Left lung (tissue), 10 donors: ENCODE results near the gene SAA1. TPM values are rescaled to one million over a fixed set of nuclear protein-coding genes. Genes with fewer than 3 reads are reported as not detected.

Source experiments
- ATAC-seq: fragments of 200-7000 bp; cut with Tn5 transposase; one replicate; pipeline ENCODE4 v1.9.1; 2020; ENCODE audit warnings: moderate library complexity
- DNase-seq, 4 donors: peaks; one replicate each; pipeline ENCODE4 v3.0.0-alpha.2; 2013 to 2020
- H3K27ac ChIP-seq, 2 donors: fragments of 200-600 bp; sonication (generic) in 1 of 2; one replicate each; pipeline versions ENCODE4 v1.5.0 to v1.8.0; 2020 to 2021
- H3K27me3 ChIP-seq, 2 donors: fragments of 200-600 bp; sonication (generic) in 1 of 2; one replicate each; pipeline versions ENCODE4 v1.5.0 to v1.8.0; 2020 to 2021
- H3K36me3 ChIP-seq, 2 donors: fragments of 200-600 bp; sonication (generic) in 1 of 2; one replicate each; pipeline versions ENCODE4 v1.5.0 to v1.8.0; 2020 to 2021
- H3K4me1 ChIP-seq, 2 donors: fragments of 200-600 bp; one replicate each; pipeline ENCODE4 v1.8.0; 2021
- H3K4me3 ChIP-seq, 2 donors: fragments of 200-600 bp; sonication (generic) in 1 of 2; one replicate each; pipeline versions ENCODE4 v1.5.0 to v1.8.0; 2020 to 2021; ENCODE audit warnings: mild to moderate bottlenecking in 1 of 2
- H3K9me3 ChIP-seq, 2 donors: fragments of 200-600 bp; sonication (generic) in 1 of 2; one replicate each; pipeline versions ENCODE4 v1.5.0 to v1.8.0; 2020 to 2021
- CTCF ChIP-seq, 2 donors: fragments of 200-600 bp; sonication (generic) in 1 of 2; IDR thresholded peaks; one replicate each; pipeline versions ENCODE4 v1.5.0 to v1.8.0; 2021; ENCODE audit warnings: antibody characterized with exemption in 2 of 2
- intact Hi-C, 2 donors: fragments of 100-400 bp; cut with DNase I; formaldehyde crosslinking; loops; one replicate each; pipeline versions ENCODE4 v1.11.2 to v1.14.2; 2022
- polyA plus RNA-seq, 6 donors: library from polyadenylated mRNA; unstranded; fragments of 120-200 nt; gene quantifications; one replicate each; pipeline ENCODE4 v1.2.1, GENCODE V29; 2013; ENCODE audit not compliant: insufficient read length in 6 of 6
- total RNA-seq, 2 donors: library from RNA; stranded (reverse); fragmentation: NEBNext Ultra II Directional; extraction: Animal tissue kit (Norgen Biotek cat#: 25700); gene quantifications; one replicate each; pipeline ENCODE4 v1.2.1, GENCODE V29; 2021
- donor health status: DM: no; HTN: yes; CAD: no.
- donor health status: DM: no; HTN: no; CAD: no.

Gene SAA1
- total and polyA plus RNA-seq, 8 donors = 0.58 to 194 TPM; not detected in 6

- Histone ChIP-seq H3K27me3 (no peaks in the 10 kb centered on the region), H3K27ac (no peak overlapping the region), H3K4me3 (no peak overlapping the region), H3K36me3 (peaks cover 0 to 99% of the 10 kb centered on the region in 2 donors), H3K4me1 (no peaks in the 10 kb centered on the region), H3K9me3 (no peaks in the 10 kb centered on the region)
- TF ChIP-seq CTCF (IDR thresholded peaks at IDR 0.05) = no peak
- DNase-seq = no peak
- intact Hi-C loops = no loop called here
- ATAC-seq = no peak
These were observed 38.7 kb downstream of the SAA1 start for GRCh38 chr11:18304745-18305144.

GRCh38 chr11:18307461-18308139 is 41.5 kb downstream of the SAA1 start:
- Histone ChIP-seq H3K27me3 (no peaks in the 10 kb centered on the region), H3K9me3 (no peaks in the 10 kb centered on the region), H3K27ac (no peak overlapping the region), H3K4me3 (no peak overlapping the region), H3K36me3 (peaks cover 0 to 89% of the 10 kb centered on the region in 2 donors), H3K4me1 (peaks cover 0 to 10% of the 10 kb centered on the region in 2 donors)
- ATAC-seq (no peak), DNase-seq (no peak)
- intact Hi-C loops = no loop called here
- no peak for TF ChIP-seq CTCF (IDR thresholded peaks at IDR 0.05)

GRCh38 chr11:18308242-18308641 is 42.2 kb downstream of the SAA1 start:
- Histone ChIP-seq H3K27me3 (no peaks in the 10 kb centered on the region), H3K4me3 (no peak overlapping the region), H3K27ac (no peak overlapping the region), H3K36me3 (peaks cover 0 to 84% of the 10 kb centered on the region in 2 donors), H3K4me1 (peaks cover 0 to 16% of the 10 kb centered on the region in 2 donors), H3K9me3 (no peaks in the 10 kb centered on the region)
- ATAC-seq = no peak
- intact Hi-C loops = no loop called here
- DNase-seq = no peak
- no peak for TF ChIP-seq CTCF (IDR thresholded peaks at IDR 0.05)

- ATAC-seq (no peak), DNase-seq (no peak)
- TF ChIP-seq CTCF (IDR thresholded peaks at IDR 0.05) = no peak
- Histone ChIP-seq H3K4me1 (peaks cover 0 to 28% of the 10 kb centered on the region in 2 donors), H3K27ac (no peak overlapping the region), H3K9me3 (no peaks in the 10 kb centered on the region), H3K36me3 (peaks cover 0 to 69% of the 10 kb centered on the region in 2 donors), H3K27me3 (no peaks in the 10 kb centered on the region), H3K4me3 (no peak overlapping the region)
- intact Hi-C loops = no loop called here
These were observed 43.6 kb downstream of the SAA1 start for GRCh38 chr11:18309691-18310090.

GRCh38 chr11:18310800-18311340 is 44.8 kb downstream of the SAA1 start:
- DNase-seq (no peak), ATAC-seq (no peak)
- Histone ChIP-seq H3K9me3 (no peaks in the 10 kb centered on the region), H3K27me3 (no peaks in the 10 kb centered on the region), H3K4me3 (no peak overlapping the region), H3K27ac (peak overlapping the region in 1 of 2 donors; percentile 34), H3K36me3 (peaks cover 0 to 58% of the 10 kb centered on the region in 2 donors), H3K4me1 (peaks cover 0 to 36% of the 10 kb centered on the region in 2 donors)
- intact Hi-C loops = no loop called here
- no peak for TF ChIP-seq CTCF (IDR thresholded peaks at IDR 0.05)
